IMR-90 (cell line): ENCODE results near the gene LY6G6F.

Experiments
- BHLHE40 ChIP-seq: fragments of 150-350 bp; IDR thresholded peaks from 2 replicates; pipeline ENCODE4 v1.6.1; 2016; ENCODE audit warnings: mild to moderate bottlenecking, low read depth, low read length
- CEBPB ChIP-seq: IDR thresholded peaks from 2 replicates; pipeline ENCODE4 v1.6.1; 2012; ENCODE audit warnings: low read depth, low read length, improper control_type of control experiment
- CTCF ChIP-seq: conservative IDR thresholded peaks from 2 replicates; pipeline ENCODE4 v1.5.1; 2012; ENCODE audit warnings: mild to moderate bottlenecking, low read depth, low read length, improper control_type of control experiment
- FOS ChIP-seq: fragments of 150-350 bp; IDR thresholded peaks from 2 replicates; pipeline ENCODE4 v1.6.1; 2016; ENCODE audit warnings: low read depth, low read length
- MAFK ChIP-seq: IDR thresholded peaks from 2 replicates; pipeline ENCODE4 v1.6.1; 2012; ENCODE audit warnings: low read depth, low read length, improper control_type of control experiment
- MAZ ChIP-seq: IDR thresholded peaks from 2 replicates; pipeline ENCODE4 v1.6.1; 2012; ENCODE audit warnings: low read depth, mild to moderate bottlenecking, low read length, improper control_type of control experiment, moderate library complexity, borderline replicate concordance
- MXI1 ChIP-seq: IDR thresholded peaks from 2 replicates; pipeline ENCODE4 v1.6.1; 2012; ENCODE audit warnings: low read depth, mild to moderate bottlenecking, low read length, moderate library complexity, borderline replicate concordance
- NFE2L2 ChIP-seq: fragments of 150-350 bp; IDR thresholded peaks from 2 replicates; pipeline ENCODE4 v1.6.1; 2016; ENCODE audit warnings: low read depth, mild to moderate bottlenecking, low read length
- POLR2A ChIP-seq: IDR thresholded peaks from 2 replicates; pipeline ENCODE4 v1.6.1; 2012; ENCODE audit warnings: mild to moderate bottlenecking, low read depth, low read length
- RAD21 ChIP-seq: IDR thresholded peaks from 2 replicates; pipeline ENCODE4 v1.6.1; 2012; ENCODE audit warnings: low read length, improper control_type of control experiment
- RCOR1 ChIP-seq: IDR thresholded peaks from 2 replicates; pipeline ENCODE4 v1.6.1; 2012; ENCODE audit warnings: mild to moderate bottlenecking, low read length, improper control_type of control experiment; ENCODE audit not compliant: insufficient replicate concordance
- RFX5 ChIP-seq: IDR thresholded peaks from 2 replicates; pipeline ENCODE4 v1.8.0; 2012; ENCODE audit warnings: low read depth, mild to moderate bottlenecking, low read length, moderate library complexity
- SMC3 ChIP-seq: fragments of 150-350 bp; IDR thresholded peaks from 2 replicates; pipeline ENCODE4 v1.6.1; 2016; ENCODE audit warnings: low read depth, mild to moderate bottlenecking, antibody characterized with exemption, low read length, moderate library complexity
- USF2 ChIP-seq: fragments of 150-350 bp; IDR thresholded peaks from 2 replicates; pipeline ENCODE4 v1.6.1; 2017; ENCODE audit warnings: mild to moderate bottlenecking, antibody characterized with exemption, low read length, low read depth

GRCh38 chr6:31744422-31744821 lies 37.8 kb downstream of the LY6G6F start:
- TF ChIP-seq CTCF (no peak), MAZ (no peak), CEBPB (no peak), POLR2A (no peak), NFE2L2 (no peak), RCOR1 (no peak), MAFK (no peak), RFX5 (no peak), RAD21 (no peak), MXI1 (no peak), BHLHE40 (no peak), SMC3 (no peak), FOS (no peak), USF2 (no peak)
